ENCODE measurements around the gene MRAS. TPM values are rescaled to one million over a fixed set of nuclear protein-coding genes. Genes with fewer than 3 reads are reported as not detected.
A peak's percentile ranks its signal among the peaks of the same experiment; 100 is the strongest.

MRAS gene
- total RNA-seq, 1 donor from 2014 or later = 0.07 TPM

- Mint-ChIP-seq H3K27me3 (peaks cover 42% of the 10 kb centered on the region), H3K27ac (no peak overlapping the region), H3K9me3 (no peaks in the 10 kb centered on the region), H3K4me1 (peaks cover 16% of the 10 kb centered on the region), H3K36me3 (ENCODE audit: low read depth) (no peaks in the 10 kb centered on the region), H3K4me3 (no peak overlapping the region)
- ATAC-seq (ENCODE audit: low read depth) (no peak), DNase-seq (no peak)
- ChIA-PET CTCF (no interaction called here), POLR2A (no interaction called here)
- intact Hi-C loops (cut with micrococcal nuclease) = no loop called here
- no peak for TF ChIP-seq CTCF (IDR thresholded peaks at IDR 0.05)
Measured at GRCh38 chr3:138432576-138433240, 84.3 kb downstream of the MRAS start.

DNA sequence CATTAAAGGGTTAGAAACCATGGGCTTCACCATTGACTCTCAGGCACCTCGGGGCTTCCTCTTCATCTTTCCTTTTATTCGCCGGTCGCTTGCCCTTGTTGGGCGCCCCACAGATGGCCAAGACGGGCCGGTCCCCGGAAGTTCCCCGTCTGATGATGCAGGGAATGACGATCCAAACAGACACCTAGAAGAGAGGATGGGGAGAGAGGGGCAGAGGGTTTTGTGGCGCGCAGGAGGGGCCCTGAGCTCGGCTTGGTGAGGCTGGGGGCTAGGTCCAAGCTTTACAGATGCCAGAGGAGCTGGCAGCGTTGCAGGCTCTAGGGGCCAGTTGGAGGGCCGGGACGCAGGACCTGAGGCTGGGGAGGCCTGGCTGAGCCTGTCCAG is 85.5 kb downstream of the MRAS start:
- no peak for DNase-seq
- POLR2A ChIA-PET = no interaction called here
- Mint-ChIP-seq H3K27me3 (peaks cover 47% of the 10 kb centered on the region), H3K4me1 (peaks cover 16% of the 10 kb centered on the region), H3K36me3 (ENCODE audit: low read depth) (no peaks in the 10 kb centered on the region), H3K27ac (no peak overlapping the region), H3K9me3 (no peaks in the 10 kb centered on the region), H3K4me3 (no peak overlapping the region)
- TF ChIP-seq CTCF (IDR thresholded peaks at IDR 0.05) = no peak
- ATAC-seq (ENCODE audit: low read depth) = no peak
- intact Hi-C loops (cut with micrococcal nuclease) = no loop called here
- CTCF ChIA-PET = no interaction called here

GRCh38 chr3:138434276-138434874 is 86.0 kb downstream of the MRAS start, which contains the start of gene ESYT3:
TSS of gene ESYT3 (plus strand) at chr3:138434616. CDS start at chr3:138434799, 183 bp downstream.
- no peak for TF ChIP-seq CTCF (IDR thresholded peaks at IDR 0.05)
- Mint-ChIP-seq H3K27me3 (peaks cover 47% of the 10 kb centered on the region), H3K9me3 (no peaks in the 10 kb centered on the region), H3K4me1 (peaks cover 16% of the 10 kb centered on the region), H3K4me3 (peak within 1 kb of the TSS; percentile 44), H3K36me3 (ENCODE audit: low read depth) (no peaks in the 10 kb centered on the region), H3K27ac (no peak within 1 kb of the TSS)
- ATAC-seq (ENCODE audit: low read depth) (no peak), DNase-seq (no peak)
- ChIA-PET CTCF (no interaction called here), POLR2A (no interaction called here)
- intact Hi-C loops (cut with micrococcal nuclease) = no loop called here

- DNase-seq (no peak), ATAC-seq (ENCODE audit: low read depth) (no peak)
- CTCF ChIA-PET = no interaction called here
- POLR2A ChIA-PET = no interaction called here
- intact Hi-C loops (cut with micrococcal nuclease) = no loop called here
- Mint-ChIP-seq H3K27me3 (peaks cover 51% of the 10 kb centered on the region), H3K9me3 (no peaks in the 10 kb centered on the region), H3K4me1 (peaks cover 16% of the 10 kb centered on the region), H3K27ac (no peak overlapping the region), H3K4me3 (peak overlapping the region; percentile 28), H3K36me3 (ENCODE audit: low read depth) (no peaks in the 10 kb centered on the region)
- no peak for TF ChIP-seq CTCF (IDR thresholded peaks at IDR 0.05)
Measured at GRCh38 chr3:138434875-138435772, 86.7 kb downstream of the MRAS start.

- ATAC-seq (ENCODE audit: low read depth) (no peak), DNase-seq (no peak)
- Mint-ChIP-seq H3K36me3 (ENCODE audit: low read depth) (no peaks in the 10 kb centered on the region), H3K27me3 (peaks cover 54% of the 10 kb centered on the region), H3K4me3 (no peak overlapping the region), H3K9me3 (no peaks in the 10 kb centered on the region), H3K4me1 (peaks cover 16% of the 10 kb centered on the region), H3K27ac (no peak overlapping the region)
- ChIA-PET CTCF (no interaction called here), POLR2A (no interaction called here)
- TF ChIP-seq CTCF (IDR thresholded peaks at IDR 0.05) = no peak
- intact Hi-C loops (cut with micrococcal nuclease) = no loop called here
Measured at GRCh38 chr3:138435840-138436239, 87.5 kb downstream of the MRAS start.
